RWPE2 (cell line): ENCODE data around the gene KCNAB2.
"Not testable (repeated sequence)": the region's sequence is repeated elsewhere in the genome, so short reads cannot be mapped to it uniquely, and the experiment has no call there.

Experiments used
- ATAC-seq: fragments of 200-7000 bp; cut with Tn5 transposase; 3 replicates; pipeline ENCODE4 v1.9.1; 2021; ENCODE audit warnings: low read depth
- DNase-seq: peaks from one replicate; pipeline ENCODE4 v3.0.0-alpha.2; 2020; ENCODE audit warnings: low spot score
- H3K27ac ChIP-seq: fragments of 450-650 bp; 2 replicates; pipeline ENCODE4 v1.5.1; 2017; ENCODE audit warnings: mild to moderate bottlenecking; ENCODE audit not compliant: poor library complexity, severe bottlenecking
- H3K27me3 ChIP-seq: fragments of 250-450 bp; sonication (Bioruptor Pico); 2 replicates; pipeline ENCODE4 v1.5.1; 2021; ENCODE audit warnings: mild to moderate bottlenecking, moderate library complexity; ENCODE audit not compliant: insufficient read depth, poor library complexity, severe bottlenecking
- H3K36me3 ChIP-seq: fragments of 250-450 bp; sonication (Bioruptor Pico); 2 replicates; pipeline ENCODE4 v1.5.1; 2020; ENCODE audit warnings: low read depth, mild to moderate bottlenecking, moderate library complexity
- H3K4me1 ChIP-seq: fragments of 250-450 bp; sonication (Bioruptor Pico); 2 replicates; pipeline ENCODE4 v1.5.1; 2021; ENCODE audit warnings: mild to moderate bottlenecking, moderate library complexity; ENCODE audit not compliant: insufficient read depth, poor library complexity, severe bottlenecking
- H3K4me3 ChIP-seq: fragments of 250-450 bp; sonication (Bioruptor Pico); 2 replicates; pipeline ENCODE4 v1.5.1; 2021; ENCODE audit warnings: mild to moderate bottlenecking, moderate library complexity; ENCODE audit not compliant: severe bottlenecking
- H3K9me3 ChIP-seq: fragments of 250-450 bp; sonication (Bioruptor Pico); 2 replicates; pipeline ENCODE4 v1.5.1; 2021; ENCODE audit warnings: mild to moderate bottlenecking, moderate library complexity; ENCODE audit not compliant: severe bottlenecking
- TF ChIP-seq, protein P1 (sequence below): fragments of 450-650 bp; IDR thresholded peaks from one replicate; pipeline ENCODE4 v1.5.1; 2017; ENCODE audit warnings: mild to moderate bottlenecking, moderate library complexity; ENCODE audit not compliant: poor library complexity, severe bottlenecking

The KCNAB2 gene

DNA sequence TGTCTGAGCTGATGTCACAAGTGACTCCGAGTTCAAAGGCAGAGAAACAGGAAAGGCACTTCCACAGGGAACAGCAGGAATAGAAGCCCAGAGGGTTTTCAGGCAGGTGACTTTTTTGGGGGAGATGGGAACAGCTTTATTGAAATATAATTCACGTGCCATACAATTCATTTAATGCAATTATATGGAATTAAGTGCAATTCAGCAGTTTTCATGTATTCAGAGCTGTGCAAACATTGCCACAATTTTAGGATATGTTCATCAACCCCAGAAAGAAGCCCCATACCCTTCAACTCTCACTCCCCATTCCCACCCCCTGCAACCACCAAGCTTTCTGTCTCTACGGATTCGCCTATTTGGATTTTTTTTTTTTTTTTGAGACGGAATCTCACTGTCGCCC lies 17.0 kb downstream of the KCNAB2 start:
- TF ChIP-seq, protein P1, sequence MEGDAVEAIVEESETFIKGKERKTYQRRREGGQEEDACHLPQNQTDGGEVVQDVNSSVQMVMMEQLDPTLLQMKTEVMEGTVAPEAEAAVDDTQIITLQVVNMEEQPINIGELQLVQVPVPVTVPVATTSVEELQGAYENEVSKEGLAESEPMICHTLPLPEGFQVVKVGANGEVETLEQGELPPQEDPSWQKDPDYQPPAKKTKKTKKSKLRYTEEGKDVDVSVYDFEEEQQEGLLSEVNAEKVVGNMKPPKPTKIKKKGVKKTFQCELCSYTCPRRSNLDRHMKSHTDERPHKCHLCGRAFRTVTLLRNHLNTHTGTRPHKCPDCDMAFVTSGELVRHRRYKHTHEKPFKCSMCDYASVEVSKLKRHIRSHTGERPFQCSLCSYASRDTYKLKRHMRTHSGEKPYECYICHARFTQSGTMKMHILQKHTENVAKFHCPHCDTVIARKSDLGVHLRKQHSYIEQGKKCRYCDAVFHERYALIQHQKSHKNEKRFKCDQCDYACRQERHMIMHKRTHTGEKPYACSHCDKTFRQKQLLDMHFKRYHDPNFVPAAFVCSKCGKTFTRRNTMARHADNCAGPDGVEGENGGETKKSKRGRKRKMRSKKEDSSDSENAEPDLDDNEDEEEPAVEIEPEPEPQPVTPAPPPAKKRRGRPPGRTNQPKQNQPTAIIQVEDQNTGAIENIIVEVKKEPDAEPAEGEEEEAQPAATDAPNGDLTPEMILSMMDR = no peak
- no peak for ATAC-seq
- H3K27me3 ChIP-seq = no peaks in the 10 kb centered on the region
- H3K9me3 ChIP-seq = no peaks in the 10 kb centered on the region
- H3K4me1 ChIP-seq = no peaks in the 10 kb centered on the region
- H3K4me3 ChIP-seq = no peak overlapping the region
- DNase-seq = no peak
- no peak overlapping the region for H3K27ac ChIP-seq
- no peaks in the 10 kb centered on the region for H3K36me3 ChIP-seq

DNA sequence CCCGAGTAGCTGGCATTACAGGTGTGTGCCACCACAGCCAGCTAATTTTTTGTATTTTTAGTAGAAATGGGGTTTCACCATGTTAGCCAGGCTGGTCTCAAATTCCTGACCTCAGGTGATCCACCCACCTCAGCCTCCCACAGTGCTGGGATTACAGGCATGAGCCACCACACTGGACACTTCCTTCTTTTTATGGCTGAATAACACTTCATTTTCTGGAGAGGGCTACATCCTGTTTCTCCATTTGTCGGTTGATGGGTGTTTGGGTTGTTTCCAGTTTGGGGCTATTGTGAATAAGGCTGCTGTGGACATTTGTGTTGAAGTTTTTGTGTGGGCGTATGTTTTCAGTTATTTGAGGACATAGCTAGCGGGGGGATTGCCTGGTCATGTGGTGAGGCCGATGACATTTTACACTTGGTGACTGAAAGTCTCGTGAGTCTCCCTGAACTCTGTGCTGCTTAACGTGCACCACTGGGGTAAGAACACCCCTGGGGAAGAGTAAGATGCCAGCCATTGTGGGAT lies 17.9 kb downstream of the KCNAB2 start:
- not testable (repeated sequence) for H3K4me3 ChIP-seq, H3K27me3 ChIP-seq, DNase-seq, H3K9me3 ChIP-seq, ATAC-seq, H3K4me1 ChIP-seq, H3K27ac ChIP-seq, H3K36me3 ChIP-seq

DNA sequence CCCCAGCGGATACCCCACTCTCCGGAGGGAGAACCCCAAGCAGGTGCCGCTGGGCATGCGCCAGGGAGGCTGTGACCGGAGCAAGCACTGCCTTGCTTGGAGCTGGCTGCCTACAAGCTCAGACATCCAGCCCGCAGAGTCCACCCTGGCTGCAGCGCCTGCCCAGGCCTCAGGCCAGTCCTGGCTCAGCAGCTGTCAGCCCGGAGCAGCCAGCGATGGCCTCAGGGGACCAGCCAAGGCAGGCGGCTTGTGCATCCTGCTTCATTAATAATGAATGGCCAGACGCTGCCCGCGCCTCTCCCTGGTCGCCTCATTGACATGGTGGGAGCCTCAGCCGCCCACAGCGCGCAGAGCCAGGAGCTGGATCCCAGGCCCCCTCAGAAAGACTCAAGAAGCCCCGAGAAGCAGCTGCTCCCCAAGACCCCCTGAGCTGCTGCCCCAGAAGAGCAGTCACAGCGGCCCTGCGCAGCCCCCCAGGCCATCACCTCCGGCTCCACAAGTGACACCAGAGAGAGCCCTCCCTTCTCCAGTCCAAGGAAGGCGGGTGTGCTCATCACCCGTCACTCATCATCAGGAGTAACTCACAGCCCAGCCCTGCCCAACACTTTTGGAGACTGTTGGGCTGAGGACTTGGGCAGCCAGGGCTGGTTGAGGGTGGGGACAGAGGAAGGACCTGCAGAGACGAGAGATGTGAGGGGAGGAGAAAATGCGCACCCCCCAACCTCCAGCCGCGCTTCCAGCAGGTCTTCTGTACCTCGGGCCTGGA lies 19.6 kb downstream of the KCNAB2 start:
- H3K9me3 ChIP-seq = no peaks in the 10 kb centered on the region
- DNase-seq (no peak), ATAC-seq (no peak)
- no peaks in the 10 kb centered on the region for H3K36me3 ChIP-seq
- H3K4me3 ChIP-seq = no peak overlapping the region
- H3K27ac ChIP-seq = no peak overlapping the region
- H3K4me1 ChIP-seq = no peaks in the 10 kb centered on the region
- TF ChIP-seq, protein P1 = no peak
- no peaks in the 10 kb centered on the region for H3K27me3 ChIP-seq

DNA sequence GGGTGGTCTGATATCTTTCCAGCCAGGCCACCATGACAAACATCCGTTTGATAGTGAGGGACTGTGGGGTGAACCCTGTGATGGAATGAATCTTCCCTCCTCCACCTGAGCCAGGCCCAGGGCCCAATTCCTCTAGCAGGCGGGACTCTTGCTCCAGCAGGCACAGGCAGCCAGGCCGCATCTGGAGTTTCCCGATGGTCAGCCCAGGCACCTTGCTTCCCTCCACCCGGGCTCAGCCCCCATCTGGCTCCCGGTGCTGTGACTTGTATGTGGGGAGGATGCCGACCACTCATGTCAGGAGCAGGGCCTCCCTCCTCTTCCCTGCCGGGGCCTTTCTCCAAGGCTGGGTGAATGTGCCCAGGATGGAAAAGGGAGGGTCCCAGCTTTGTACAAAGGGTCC lies 21.0 kb downstream of the KCNAB2 start:
- Histone ChIP-seq H3K36me3 (no peaks in the 10 kb centered on the region), H3K27me3 (no peaks in the 10 kb centered on the region), H3K4me1 (no peaks in the 10 kb centered on the region), H3K9me3 (no peaks in the 10 kb centered on the region), H3K4me3 (no peak overlapping the region), H3K27ac (no peak overlapping the region)
- TF ChIP-seq, protein P1 = no peak
- DNase-seq (no peak), ATAC-seq (no peak)

DNA sequence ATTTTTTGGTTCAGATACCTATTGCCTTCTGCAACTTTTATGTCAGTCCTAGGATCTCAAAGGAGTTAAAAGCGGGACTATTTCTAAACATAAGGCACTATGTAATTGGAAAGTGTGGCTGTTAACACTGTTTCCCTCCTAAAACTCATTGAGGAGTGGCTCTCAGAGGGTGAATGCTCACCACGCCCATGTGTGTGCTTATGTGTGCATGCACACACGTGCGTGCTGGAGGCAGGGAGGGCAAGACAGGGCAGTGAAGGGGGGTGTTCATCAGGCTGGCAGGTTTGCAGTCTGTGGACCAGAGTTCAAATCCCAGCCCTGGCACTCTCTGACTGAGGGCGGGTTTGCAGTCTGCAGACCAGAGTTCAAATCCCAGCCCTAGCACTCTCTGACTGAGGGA lies 22.4 kb downstream of the KCNAB2 start:
- ATAC-seq = no peak
- no peak for DNase-seq
- Histone ChIP-seq H3K4me3 (no peak overlapping the region), H3K4me1 (no peaks in the 10 kb centered on the region), H3K9me3 (no peaks in the 10 kb centered on the region), H3K27ac (no peak overlapping the region), H3K36me3 (no peaks in the 10 kb centered on the region), H3K27me3 (no peaks in the 10 kb centered on the region)
- TF ChIP-seq, protein P1 = no peak
